T1000 (cell line): ENCODE data around the gene SYVN1.
A peak's percentile ranks its signal among the peaks of the same experiment; 100 is the strongest.
"Not testable (repeated sequence)": the region's sequence is repeated elsewhere in the genome, so short reads cannot be mapped to it uniquely, and the experiment has no call there.

Experiments used
- DNase-seq: peaks from one replicate; lab custom pipeline; 2025; ENCODE audit warnings: mixed read lengths; lab: John Stamatoyannopoulos, UW

The SYVN1 gene

GRCh38 chr11:65134240-65134951, at the start of gene SYVN1:
Gene SYVN1 (minus strand): TSS chr11:65134519. CDS start chr11:65133601, 918 bp downstream.
- DNase-seq: peak; percentile 89

GRCh38 chr11:65183201-65183891, 49.0 kb upstream of the SYVN1 start:
- DNase-seq: no peak

- DNase-seq: no peak
These were observed 48.2 kb upstream of the SYVN1 start for GRCh38 chr11:65182258-65183170.

GRCh38 chr11:65181569-65182257, 47.4 kb upstream of the SYVN1 start, which contains the start of gene CAPN1:
Gene CAPN1 (plus strand): TSS chr11:65181928. CDS start chr11:65182702, 774 bp downstream.
- peak; percentile 84 for DNase-seq

GRCh38 chr11:65180877-65181568, 46.7 kb upstream of the SYVN1 start:
- peak; percentile 63 for DNase-seq

GRCh38 chr11:65174571-65175010, 40.3 kb upstream of the SYVN1 start:
- DNase-seq: not testable (repeated sequence)

- no peak for DNase-seq
These were observed 38.3 kb upstream of the SYVN1 start for GRCh38 chr11:65172600-65172999.

GRCh38 chr11:65170058-65170534, 35.8 kb upstream of the SYVN1 start, which contains the start of gene SPDYC:
Gene SPDYC (plus strand): TSS chr11:65170233. CDS start chr11:65171358, 1,125 bp downstream.
- DNase-seq: no peak

GRCh38 chr11:65169164-65169641, 34.9 kb upstream of the SYVN1 start:
- no peak for DNase-seq

- no peak for DNase-seq
These were observed 33.3 kb upstream of the SYVN1 start for GRCh38 chr11:65167656-65168055.

GRCh38 chr11:65166893-65167292, 32.6 kb upstream of the SYVN1 start:
- DNase-seq: no peak

- DNase-seq: no peak
These were observed 31.3 kb upstream of the SYVN1 start for GRCh38 chr11:65165410-65166317.

GRCh38 chr11:65163684-65164083, 29.4 kb upstream of the SYVN1 start:
- no peak for DNase-seq

GRCh38 chr11:65160643-65161042, 26.3 kb upstream of the SYVN1 start:
- no peak for DNase-seq

GRCh38 chr11:65159012-65159411, 24.7 kb upstream of the SYVN1 start:
- DNase-seq: no peak

GRCh38 chr11:65157336-65157735, 23.0 kb upstream of the SYVN1 start:
- DNase-seq: no peak

- no peak for DNase-seq
These were observed 22.6 kb upstream of the SYVN1 start for GRCh38 chr11:65156926-65157325.

GRCh38 chr11:65156256-65156655, 21.9 kb upstream of the SYVN1 start:
- DNase-seq: no peak

GRCh38 chr11:65152122-65152521, 17.8 kb upstream of the SYVN1 start:
- no peak for DNase-seq
